ENCODE results near the gene COPZ1.

Gene COPZ1

GRCh38 chr12:54368709-54369596 lies 44.0 kb downstream of the COPZ1 start:
- TF ChIP-seq ZNF274 (IDR thresholded peaks at IDR 0.05; ENCODE audit: low read depth, low read length), result no peak
- H3K4me3 ChIP-seq (ENCODE audit: low read length), result no peak overlapping the region

DNA sequence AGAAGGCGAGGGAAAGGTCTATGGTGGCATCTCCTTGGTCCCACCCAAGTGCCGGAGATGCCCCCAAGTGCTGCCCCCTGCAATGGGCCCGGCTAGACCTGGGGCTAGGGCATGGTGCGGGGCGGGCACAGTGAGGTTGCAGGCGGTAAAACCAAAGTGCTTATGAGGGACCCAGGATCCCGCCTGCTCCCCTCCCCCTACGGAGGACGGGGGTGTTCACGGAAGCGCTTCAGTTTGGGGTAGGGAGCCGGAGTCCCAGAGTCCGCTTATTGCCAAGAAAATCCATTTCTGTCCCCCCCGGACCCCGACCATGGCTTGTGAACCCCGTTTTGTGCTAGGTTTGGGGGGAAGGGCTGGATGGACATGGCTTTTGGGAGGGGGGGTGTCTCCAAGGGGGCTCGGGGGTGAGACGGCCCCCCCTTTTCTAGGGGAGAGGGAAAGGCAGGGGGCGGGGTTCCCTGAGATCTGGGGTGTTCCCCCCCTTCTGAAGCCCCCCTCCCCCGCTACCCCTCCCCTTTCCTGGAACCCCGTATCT lies 44.7 kb downstream of the COPZ1 start:
- no peak for TF ChIP-seq ZNF274 (IDR thresholded peaks at IDR 0.05; ENCODE audit: low read depth, low read length)
- no peak overlapping the region for H3K4me3 ChIP-seq (ENCODE audit: low read length)

GRCh38 chr12:54370171-54370730 lies 45.3 kb downstream of the COPZ1 start:
- TF ChIP-seq ZNF274 (IDR thresholded peaks at IDR 0.05; ENCODE audit: low read depth, low read length), result no peak
- no peak overlapping the region for H3K4me3 ChIP-seq (ENCODE audit: low read length)

DNA sequence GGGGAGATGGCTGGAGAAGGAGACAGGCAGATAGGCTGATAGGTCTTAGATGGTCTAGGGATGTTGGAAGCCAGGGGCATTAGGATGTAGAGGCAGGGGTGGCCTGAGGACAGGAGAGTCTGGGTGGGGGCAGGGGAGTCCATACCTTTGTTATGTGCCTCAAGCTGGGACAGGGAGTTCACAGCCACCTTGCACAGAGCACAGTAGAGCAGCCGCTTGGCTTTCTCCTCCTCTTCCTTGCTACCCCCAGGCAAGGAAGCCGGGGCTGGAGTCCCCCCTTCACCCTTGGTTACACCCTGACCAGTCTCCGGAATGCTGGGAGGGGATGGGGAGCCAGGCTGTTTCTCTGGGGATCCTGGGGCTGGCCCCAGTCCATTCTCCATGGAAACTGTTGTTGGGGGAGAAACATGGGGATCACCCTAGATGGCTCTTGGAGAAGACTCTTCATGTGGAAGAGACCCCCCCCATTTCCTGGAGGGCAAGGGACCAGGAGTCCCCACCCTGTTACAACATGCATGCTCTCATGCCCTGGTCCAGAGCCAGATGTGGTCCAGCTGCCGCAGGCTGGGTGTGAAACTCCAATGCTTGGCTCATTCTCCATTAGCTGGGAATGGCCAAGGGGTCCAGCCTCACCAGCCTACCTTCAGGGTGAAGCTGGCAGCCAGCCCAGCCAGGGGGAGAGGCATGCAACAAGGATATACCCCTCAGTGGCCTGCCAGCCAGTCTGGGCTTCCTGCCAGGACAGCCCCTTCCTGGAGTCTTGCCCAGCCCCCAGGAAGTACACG lies 46.6 kb downstream of the COPZ1 start:
- no peak overlapping the region for H3K4me3 ChIP-seq (ENCODE audit: low read length)
- TF ChIP-seq ZNF274 (IDR thresholded peaks at IDR 0.05; ENCODE audit: low read depth, low read length), result no peak

- H3K4me3 ChIP-seq (ENCODE audit: low read length), result no peak overlapping the region
- TF ChIP-seq ZNF274 (IDR thresholded peaks at IDR 0.05; ENCODE audit: low read depth, low read length), result no peak
Measured at GRCh38 chr12:54372113-54372806, 47.3 kb downstream of the COPZ1 start.

DNA sequence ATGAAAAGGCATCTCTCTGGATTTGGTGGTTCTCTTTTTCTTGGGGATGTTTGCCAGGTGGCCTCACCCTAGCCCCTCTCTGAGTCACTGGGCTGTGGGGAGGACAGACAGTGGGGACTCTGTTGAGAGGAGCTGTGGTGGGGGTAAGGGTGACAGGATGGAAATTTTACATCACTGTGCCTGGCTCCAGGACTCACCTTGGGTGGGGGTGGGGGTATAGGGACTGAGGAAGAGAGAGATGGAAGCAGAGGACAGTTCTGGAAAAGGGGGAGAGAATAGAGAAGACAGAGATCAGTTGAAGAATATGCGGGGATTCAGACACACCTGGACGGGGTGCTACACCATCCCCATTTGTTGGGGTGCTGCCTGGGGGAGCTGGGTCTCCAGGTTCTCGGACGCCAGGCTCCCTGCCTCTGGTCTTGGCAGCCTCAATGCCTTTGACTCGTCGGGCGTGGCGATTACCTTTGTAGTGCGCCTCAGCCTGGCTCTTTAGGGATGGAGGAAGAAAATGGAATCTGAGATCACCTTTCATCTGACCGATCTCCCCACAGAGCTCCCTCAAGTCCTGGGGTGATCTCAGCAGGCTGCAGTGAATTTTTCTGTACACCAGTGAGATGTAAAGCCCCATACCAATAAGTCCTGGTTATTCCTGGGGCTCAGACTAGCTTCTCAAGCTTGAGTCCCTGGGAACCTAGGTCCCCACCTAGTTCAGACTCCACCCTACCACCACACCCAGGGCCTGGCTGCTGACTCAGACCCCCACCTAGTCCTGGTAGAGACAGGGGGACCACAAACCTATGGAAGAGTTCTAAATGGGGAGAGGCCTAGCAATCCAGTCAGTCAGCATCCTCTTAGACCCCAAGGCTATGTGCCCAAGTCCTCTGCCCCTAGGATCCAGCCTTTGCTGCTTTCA lies 49.0 kb downstream of the COPZ1 start:
- no peak overlapping the region for H3K4me3 ChIP-seq (ENCODE audit: low read length)
- no peak for TF ChIP-seq ZNF274 (IDR thresholded peaks at IDR 0.05; ENCODE audit: low read depth, low read length)

DNA sequence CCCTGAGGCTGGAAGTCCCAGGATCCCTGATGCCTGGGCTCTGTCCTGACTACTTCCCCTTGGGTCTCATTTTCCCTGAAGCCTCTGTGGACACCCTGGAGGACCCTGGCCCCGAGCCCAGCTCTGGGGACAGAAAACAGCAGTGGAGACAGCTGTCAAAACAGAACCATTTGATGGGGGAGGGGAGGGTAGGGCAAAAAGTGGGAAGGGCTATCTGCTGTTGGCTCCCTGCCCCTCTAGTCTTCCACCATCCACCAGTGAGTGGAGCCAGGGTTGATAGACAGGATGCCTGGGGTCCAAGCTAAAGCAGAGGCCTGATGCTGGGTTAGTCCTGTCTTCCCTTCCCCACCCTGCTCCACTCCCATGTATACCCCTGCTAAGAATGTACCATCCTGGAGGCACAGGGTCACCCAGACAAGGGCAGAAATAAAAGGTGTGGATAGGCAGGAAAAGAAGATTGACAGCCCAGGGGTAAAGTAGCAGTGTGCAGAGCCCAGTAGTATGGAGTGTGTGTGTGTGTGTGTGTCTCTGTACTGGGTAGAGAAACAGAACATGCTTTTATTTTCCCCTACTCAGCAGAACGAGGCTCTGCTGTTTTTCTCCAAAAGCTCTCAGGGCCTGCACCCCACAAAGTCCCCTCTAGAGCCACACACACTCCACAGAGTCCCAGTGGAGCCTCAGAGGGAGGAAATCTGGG lies 49.8 kb downstream of the COPZ1 start:
- no peak for TF ChIP-seq ZNF274 (IDR thresholded peaks at IDR 0.05; ENCODE audit: low read depth, low read length)
- H3K4me3 ChIP-seq (ENCODE audit: low read length), result no peak overlapping the region

DNA sequence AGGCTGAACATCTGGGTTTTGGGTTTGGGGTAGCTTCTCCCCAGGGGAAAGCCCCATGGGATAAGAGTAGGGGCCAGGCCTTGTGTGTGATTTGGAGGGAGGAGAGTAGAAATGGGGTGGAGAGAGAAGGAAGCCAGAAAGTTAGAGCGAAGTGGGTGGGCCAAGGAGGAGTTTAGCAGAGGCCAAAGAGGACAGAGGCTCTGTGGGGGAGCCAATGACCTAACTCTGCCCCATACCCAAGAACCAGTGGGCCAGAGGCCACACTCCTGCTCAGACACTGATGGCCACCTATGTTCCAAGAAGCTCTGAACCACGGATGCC lies 50.3 kb downstream of the COPZ1 start:
- no peak overlapping the region for H3K4me3 ChIP-seq (ENCODE audit: low read length)
- TF ChIP-seq ZNF274 (IDR thresholded peaks at IDR 0.05; ENCODE audit: low read depth, low read length), result no peak

DNA sequence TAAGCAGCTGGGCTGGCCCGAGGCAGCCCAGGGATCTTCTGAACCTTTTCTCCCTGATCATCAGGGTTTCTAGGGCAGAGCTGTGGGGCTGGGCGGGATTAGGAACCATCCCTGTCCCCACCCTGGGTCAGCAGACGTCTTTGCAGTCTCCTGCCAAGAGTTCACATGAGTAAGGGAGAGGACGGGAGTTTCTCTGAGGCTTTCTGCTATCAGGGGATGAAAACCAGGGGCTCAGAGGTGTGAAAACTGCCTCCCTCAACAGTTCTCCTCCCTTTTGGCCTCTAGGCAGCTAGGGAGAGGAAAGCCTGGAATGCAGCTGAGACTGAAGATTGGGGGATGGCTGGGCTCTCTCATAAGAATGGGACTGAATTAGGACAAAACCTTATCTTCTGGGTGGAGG lies 51.7 kb downstream of the COPZ1 start:
- no peak overlapping the region for H3K4me3 ChIP-seq (ENCODE audit: low read length)
- no peak for TF ChIP-seq ZNF274 (IDR thresholded peaks at IDR 0.05; ENCODE audit: low read depth, low read length)

- no peak for TF ChIP-seq ZNF274 (IDR thresholded peaks at IDR 0.05; ENCODE audit: low read depth, low read length)
- H3K4me3 ChIP-seq (ENCODE audit: low read length), result no peak overlapping the region
Measured at GRCh38 chr12:54377007-54377406, 52.1 kb downstream of the COPZ1 start.

DNA sequence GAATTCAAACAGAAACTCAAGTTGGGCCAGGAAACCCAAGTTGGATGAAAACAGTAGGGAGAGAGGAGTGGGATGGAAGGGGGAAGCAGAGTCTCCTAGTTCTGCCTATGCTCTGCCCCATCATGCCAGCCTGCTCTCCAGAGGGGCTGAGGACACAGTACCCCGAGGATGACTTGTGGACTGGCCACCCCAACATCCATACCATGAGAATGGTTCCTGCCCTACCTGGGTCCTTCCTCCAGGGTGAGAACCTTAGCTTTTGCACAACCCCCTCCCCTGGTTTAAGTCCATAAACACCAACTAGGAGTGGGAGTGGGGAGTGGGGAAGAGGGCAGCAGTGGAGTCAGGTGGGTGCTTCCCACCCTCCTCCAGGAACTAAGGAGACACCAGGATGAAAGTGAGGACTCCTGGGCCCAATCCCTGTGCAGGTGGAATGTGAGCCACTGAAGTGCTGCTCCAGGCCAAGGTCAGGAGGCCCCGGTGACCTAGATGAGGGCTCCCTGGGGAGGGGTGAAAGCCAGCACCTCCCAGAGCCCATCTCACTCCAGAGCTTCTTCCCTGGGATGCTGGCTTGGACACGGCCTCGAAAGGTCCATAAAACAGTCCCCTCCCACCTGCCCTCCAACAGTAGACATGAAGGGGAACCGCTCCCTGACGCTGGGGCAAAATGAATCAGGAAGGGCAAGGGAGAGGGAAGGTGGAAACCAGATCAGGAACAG lies 53.0 kb downstream of the COPZ1 start:
- no peak for TF ChIP-seq ZNF274 (IDR thresholded peaks at IDR 0.05; ENCODE audit: low read depth, low read length)
- no peak overlapping the region for H3K4me3 ChIP-seq (ENCODE audit: low read length)

- H3K4me3 ChIP-seq (ENCODE audit: low read length), result no peak overlapping the region
- TF ChIP-seq ZNF274 (IDR thresholded peaks at IDR 0.05; ENCODE audit: low read depth, low read length), result no peak
Measured at GRCh38 chr12:54378796-54379397, 54.0 kb downstream of the COPZ1 start.

Data from GM08714 (cell line).